22Rv1 (cell line): ENCODE results near the gene MPP4.
"Not testable (repeated sequence)": the region's sequence is repeated elsewhere in the genome, so short reads cannot be mapped to it uniquely, and the experiment has no call there.

Experiments
- H3K27ac ChIP-seq: fragments of 450-650 bp; 2 replicates; pipeline ENCODE4 v1.5.1; 2017
- ZFX ChIP-seq: fragments of 450-650 bp; IDR thresholded peaks from 2 replicates; pipeline ENCODE4 v1.6.1; 2017; ENCODE audit warnings: antibody characterized with exemption, borderline replicate concordance
- TF ChIP-seq, protein P1 (sequence below): fragments of 450-650 bp; IDR thresholded peaks from 2 replicates; pipeline ENCODE4 v1.5.1; 2017; ENCODE audit warnings: mild to moderate bottlenecking

MPP4 gene

DNA sequence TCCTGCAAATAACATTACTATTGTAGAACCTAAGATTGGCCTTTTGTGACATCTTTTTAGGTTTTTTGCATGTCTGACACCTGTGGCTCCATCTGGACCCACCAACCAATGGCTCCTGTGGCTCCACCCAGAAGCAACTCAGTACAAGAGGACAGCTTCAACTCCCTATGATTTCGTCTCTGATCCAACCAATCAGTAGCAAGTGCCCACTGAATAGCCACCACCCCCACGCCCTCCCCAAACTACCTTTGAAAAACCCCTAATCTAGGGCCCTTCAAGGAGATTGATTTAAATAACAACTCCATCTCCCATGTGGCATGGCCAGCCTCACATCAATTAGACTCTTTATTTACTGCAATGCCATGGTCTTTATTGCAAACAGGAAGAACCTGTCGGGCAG, 23.6 kb downstream of the MPP4 start:
- TF ChIP-seq, protein P1, sequence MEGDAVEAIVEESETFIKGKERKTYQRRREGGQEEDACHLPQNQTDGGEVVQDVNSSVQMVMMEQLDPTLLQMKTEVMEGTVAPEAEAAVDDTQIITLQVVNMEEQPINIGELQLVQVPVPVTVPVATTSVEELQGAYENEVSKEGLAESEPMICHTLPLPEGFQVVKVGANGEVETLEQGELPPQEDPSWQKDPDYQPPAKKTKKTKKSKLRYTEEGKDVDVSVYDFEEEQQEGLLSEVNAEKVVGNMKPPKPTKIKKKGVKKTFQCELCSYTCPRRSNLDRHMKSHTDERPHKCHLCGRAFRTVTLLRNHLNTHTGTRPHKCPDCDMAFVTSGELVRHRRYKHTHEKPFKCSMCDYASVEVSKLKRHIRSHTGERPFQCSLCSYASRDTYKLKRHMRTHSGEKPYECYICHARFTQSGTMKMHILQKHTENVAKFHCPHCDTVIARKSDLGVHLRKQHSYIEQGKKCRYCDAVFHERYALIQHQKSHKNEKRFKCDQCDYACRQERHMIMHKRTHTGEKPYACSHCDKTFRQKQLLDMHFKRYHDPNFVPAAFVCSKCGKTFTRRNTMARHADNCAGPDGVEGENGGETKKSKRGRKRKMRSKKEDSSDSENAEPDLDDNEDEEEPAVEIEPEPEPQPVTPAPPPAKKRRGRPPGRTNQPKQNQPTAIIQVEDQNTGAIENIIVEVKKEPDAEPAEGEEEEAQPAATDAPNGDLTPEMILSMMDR, result no peak
- no peak for TF ChIP-seq ZFX
- H3K27ac ChIP-seq, result no peak overlapping the region

DNA sequence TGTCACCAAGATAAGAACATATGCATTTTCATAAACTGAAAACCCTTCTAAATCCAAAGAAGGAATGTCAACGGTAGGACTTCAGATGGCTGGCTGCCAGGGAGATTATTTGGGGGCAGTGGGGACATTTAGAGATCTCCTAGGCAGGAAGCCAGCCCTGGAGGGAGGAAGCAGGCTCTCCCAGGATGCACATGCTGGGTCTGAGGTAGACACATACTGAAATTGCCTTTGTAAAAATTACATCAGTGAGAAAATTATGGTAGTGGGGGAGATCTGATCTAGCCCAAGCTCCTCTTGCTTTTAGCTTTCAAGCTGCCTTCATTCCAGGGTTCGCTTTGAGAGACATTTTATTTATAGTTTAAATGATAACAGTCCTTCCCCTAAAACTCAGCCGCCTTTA, 24.1 kb downstream of the MPP4 start:
- no peak overlapping the region for H3K27ac ChIP-seq
- TF ChIP-seq, protein P1, result no peak
- no peak for TF ChIP-seq ZFX

- TF ChIP-seq, protein P1, result no peak
- H3K27ac ChIP-seq, result no peak overlapping the region
Measured at GRCh38 chr2:201673546-201673945, 24.9 kb downstream of the MPP4 start.

GRCh38 chr2:201671205-201671604, 27.2 kb downstream of the MPP4 start:
- H3K27ac ChIP-seq, result not testable (repeated sequence)

DNA sequence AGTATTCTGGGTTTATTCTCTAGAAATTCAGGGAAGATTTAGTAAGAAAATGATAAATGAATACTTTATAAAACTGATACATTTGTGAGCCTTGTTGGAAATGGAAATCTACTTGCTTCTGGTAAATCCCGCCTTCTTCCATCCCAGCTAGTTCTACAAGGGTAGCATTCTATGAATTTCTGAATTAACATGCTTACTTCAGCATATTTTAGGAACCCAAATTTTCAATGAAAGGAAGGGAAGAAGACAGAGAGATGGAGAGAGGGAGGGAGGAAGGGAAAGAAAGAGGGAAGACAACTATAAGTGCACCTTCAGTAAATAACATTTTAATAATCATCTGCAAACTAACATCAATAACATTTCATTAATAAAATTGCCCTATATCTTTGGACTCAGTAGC, 28.6 kb downstream of the MPP4 start:
- no peak for TF ChIP-seq ZFX
- TF ChIP-seq, protein P1, result no peak
- no peak overlapping the region for H3K27ac ChIP-seq

DNA sequence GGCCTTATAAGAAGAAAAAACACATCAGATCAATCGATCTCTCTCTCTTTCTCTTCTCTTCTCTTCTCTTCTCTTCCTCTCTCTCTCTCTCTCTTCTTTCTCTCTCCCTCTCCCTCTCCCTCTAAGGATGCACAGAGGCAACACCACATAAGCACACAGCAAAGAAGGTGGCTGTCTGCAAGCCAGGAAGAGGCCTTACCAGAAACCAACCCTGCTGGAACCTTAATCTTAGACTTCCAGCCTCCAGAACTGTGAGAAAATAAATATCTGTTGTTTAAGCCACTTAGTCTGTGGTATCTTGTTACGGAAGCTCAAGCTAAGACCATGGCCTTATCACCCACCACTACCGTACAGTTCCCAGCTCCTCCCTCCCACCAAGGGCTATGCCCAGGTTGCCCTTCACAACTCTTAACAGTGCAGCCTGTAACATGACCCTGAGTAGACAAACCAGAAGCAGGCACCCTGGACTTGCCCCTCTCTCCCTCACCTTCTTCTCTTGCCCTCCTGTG, 30.0 kb downstream of the MPP4 start:
- no peak overlapping the region for H3K27ac ChIP-seq
- no peak for TF ChIP-seq ZFX

DNA sequence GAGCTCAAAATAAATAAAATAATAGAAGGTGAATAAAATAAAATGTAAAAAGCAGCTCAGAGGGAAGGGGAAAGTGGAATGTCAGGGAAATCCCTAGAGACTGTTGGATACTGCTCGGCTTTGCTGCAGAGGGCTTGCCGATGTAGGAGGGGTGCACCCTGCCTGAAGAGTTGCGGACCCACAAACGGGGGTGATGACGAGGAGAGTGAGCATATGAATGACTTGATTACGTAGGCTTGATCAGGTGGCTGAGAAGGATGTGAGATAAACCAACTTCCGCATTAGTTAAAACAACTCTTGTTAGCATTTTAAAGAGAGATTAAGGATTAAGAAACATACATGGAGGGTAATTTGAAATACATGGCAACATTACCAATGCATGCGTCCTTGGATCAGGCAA, 34.1 kb downstream of the MPP4 start:
- TF ChIP-seq ZFX, result no peak
- TF ChIP-seq, protein P1, result no peak
- H3K27ac ChIP-seq, result no peak overlapping the region

DNA sequence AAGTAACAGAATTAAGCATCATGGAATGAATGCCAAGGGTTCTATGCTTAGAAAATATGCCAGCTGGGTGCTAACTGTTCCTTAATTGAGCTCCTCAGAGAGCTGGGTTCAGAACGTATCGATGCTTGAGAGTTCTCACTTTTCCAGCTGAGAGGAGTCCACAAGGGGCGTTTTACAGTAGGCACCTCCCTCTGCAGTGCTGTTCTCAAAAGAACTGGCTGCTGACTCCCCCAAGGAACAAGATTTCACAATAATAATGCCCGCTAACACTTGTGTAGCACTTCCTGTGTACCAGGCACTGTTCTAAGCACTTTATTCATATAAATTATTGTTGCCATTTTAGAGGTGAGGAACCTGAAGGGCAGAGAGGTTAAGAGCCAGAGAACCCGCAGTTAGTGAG, 37.1 kb downstream of the MPP4 start:
- no peak overlapping the region for H3K27ac ChIP-seq
- TF ChIP-seq ZFX, result no peak
- TF ChIP-seq, protein P1, result no peak
